ENCODE data around the gene HDAC4. TPM values are rescaled to one million over a fixed set of nuclear protein-coding genes. Genes with fewer than 3 reads are reported as not detected.

Gene HDAC4
- total RNA-seq, 1 experiment from 2014 or later: 40.1 TPM

DNA sequence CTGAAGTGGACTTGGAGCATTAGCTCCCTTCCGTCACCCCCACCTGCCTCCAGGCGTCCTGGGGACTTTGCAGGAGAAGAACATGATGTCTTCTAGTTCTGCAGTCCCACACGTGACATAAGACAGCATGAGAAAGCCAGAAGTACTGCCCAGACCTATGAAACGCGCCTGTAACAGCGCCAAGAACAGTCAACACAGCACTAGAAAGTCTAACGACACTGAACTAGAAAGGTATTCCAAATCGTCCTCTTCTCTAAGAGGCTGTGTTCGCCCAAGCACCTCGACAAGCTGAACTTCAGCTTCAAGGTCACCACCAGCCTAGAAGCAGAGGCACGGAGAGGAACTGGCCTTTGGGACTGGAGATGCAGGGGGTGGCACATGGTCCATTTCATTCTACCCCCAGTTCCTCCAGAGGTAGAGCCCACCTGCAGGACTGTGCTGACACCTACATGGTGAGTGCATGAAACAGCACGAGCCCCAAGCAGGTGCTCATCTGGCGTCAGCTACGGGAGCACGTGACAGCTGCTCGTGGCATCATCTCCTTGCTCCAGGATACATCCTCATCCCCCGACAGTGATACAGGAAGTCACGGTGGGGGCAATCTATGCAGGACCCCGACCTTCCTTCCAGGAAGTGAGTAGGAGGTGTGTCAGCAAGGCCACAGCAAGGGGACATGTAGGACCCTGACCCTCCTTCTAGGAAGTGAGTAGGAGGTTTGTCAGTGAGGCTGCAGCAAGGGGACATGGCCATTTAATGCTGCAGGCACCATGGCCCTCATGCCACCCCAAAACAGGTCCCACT, 3.7 kb downstream of the HDAC4 start:
- CTCF ChIA-PET: no interaction called here
- H3K9me3 ChIP-seq (ENCODE audit: control insufficient read depth, insufficient read depth, low read depth, low read length): no peaks in the 10 kb centered on the region
- DNase-seq (ENCODE audit: low read depth, low spot score): no peak
- POLR2A ChIA-PET: no interaction called here
- TF ChIP-seq TCF7L2 (IDR thresholded peaks at IDR 0.05; ENCODE audit: low read depth, low read length): no peak
- TF ChIP-seq, protein P1, sequence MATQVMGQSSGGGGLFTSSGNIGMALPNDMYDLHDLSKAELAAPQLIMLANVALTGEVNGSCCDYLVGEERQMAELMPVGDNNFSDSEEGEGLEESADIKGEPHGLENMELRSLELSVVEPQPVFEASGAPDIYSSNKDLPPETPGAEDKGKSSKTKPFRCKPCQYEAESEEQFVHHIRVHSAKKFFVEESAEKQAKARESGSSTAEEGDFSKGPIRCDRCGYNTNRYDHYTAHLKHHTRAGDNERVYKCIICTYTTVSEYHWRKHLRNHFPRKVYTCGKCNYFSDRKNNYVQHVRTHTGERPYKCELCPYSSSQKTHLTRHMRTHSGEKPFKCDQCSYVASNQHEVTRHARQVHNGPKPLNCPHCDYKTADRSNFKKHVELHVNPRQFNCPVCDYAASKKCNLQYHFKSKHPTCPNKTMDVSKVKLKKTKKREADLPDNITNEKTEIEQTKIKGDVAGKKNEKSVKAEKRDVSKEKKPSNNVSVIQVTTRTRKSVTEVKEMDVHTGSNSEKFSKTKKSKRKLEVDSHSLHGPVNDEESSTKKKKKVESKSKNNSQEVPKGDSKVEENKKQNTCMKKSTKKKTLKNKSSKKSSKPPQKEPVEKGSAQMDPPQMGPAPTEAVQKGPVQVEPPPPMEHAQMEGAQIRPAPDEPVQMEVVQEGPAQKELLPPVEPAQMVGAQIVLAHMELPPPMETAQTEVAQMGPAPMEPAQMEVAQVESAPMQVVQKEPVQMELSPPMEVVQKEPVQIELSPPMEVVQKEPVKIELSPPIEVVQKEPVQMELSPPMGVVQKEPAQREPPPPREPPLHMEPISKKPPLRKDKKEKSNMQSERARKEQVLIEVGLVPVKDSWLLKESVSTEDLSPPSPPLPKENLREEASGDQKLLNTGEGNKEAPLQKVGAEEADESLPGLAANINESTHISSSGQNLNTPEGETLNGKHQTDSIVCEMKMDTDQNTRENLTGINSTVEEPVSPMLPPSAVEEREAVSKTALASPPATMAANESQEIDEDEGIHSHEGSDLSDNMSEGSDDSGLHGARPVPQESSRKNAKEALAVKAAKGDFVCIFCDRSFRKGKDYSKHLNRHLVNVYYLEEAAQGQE (IDR thresholded peaks at IDR 0.05; ENCODE audit: insufficient read depth in 1 of 2, low read depth in 2 of 2, low read length in 1 of 2): no peak
- TF ChIP-seq, protein P2, sequence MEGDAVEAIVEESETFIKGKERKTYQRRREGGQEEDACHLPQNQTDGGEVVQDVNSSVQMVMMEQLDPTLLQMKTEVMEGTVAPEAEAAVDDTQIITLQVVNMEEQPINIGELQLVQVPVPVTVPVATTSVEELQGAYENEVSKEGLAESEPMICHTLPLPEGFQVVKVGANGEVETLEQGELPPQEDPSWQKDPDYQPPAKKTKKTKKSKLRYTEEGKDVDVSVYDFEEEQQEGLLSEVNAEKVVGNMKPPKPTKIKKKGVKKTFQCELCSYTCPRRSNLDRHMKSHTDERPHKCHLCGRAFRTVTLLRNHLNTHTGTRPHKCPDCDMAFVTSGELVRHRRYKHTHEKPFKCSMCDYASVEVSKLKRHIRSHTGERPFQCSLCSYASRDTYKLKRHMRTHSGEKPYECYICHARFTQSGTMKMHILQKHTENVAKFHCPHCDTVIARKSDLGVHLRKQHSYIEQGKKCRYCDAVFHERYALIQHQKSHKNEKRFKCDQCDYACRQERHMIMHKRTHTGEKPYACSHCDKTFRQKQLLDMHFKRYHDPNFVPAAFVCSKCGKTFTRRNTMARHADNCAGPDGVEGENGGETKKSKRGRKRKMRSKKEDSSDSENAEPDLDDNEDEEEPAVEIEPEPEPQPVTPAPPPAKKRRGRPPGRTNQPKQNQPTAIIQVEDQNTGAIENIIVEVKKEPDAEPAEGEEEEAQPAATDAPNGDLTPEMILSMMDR (IDR thresholded peaks at IDR 0.05): no peak
- TF ChIP-seq POLR2AphosphoS5 (IDR thresholded peaks at IDR 0.05; ENCODE audit: low read depth, low read length): no peak
- no peak for TF ChIP-seq SIN3A (IDR thresholded peaks at IDR 0.05; ENCODE audit: borderline replicate concordance, insufficient read depth, low read depth, low read length)
- intact Hi-C loops (cut with micrococcal nuclease; ENCODE audit: unreplicated experiment): no loop called here
- no peaks in the 10 kb centered on the region; the same call in none of the 2 replicates for H3K36me3 ChIP-seq (ENCODE audit: control insufficient read depth, insufficient read depth, low read length)
- no peak overlapping the region for H3K27ac ChIP-seq (ENCODE audit: low read length)
- H3K27me3 ChIP-seq (ENCODE audit: control insufficient read depth, insufficient read depth, low read length): no peaks in the 10 kb centered on the region
- H3K4me3 ChIP-seq (ENCODE audit: low read depth in 2 of 2, low read length in 2 of 2): no peak overlapping the region
- in situ Hi-C loops (cut with HindIII; ENCODE audit: low pct_unique_long_range_greater_than_20kb, low sequenced_read_pairs): no loop called here
- BruUV-seq (replicated peaks): no TSS peak
- H3K4me1 ChIP-seq (ENCODE audit: control insufficient read depth, insufficient read depth, low read length): peaks cover 14% of the 10 kb centered on the region
- no peak for ATAC-seq

DNA sequence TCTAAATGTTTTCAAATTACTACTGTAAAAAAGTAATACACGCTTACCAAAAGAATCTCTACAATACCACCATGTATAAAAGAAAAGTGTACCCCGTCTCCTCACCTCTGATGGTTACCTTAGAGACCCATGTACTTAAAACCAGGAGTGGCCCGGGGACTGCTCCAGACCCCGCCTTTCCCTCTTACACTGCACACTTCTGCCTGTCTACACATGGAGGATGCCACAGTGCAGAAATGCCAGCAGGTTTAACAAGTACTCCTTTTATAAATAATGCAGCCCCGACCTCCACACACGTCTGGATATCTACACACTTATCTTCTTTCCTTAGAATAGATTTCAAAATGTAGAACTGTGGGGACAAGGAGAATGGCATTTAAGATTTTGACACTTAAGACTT, 5.3 kb downstream of the HDAC4 start:
- no peaks in the 10 kb centered on the region; the same call in none of the 2 replicates for H3K36me3 ChIP-seq (ENCODE audit: control insufficient read depth, insufficient read depth, low read length)
- H3K9me3 ChIP-seq (ENCODE audit: control insufficient read depth, insufficient read depth, low read depth, low read length): no peaks in the 10 kb centered on the region
- no peak for TF ChIP-seq TCF7L2 (IDR thresholded peaks at IDR 0.05; ENCODE audit: low read depth, low read length)
- no peak for TF ChIP-seq SIN3A (IDR thresholded peaks at IDR 0.05; ENCODE audit: borderline replicate concordance, insufficient read depth, low read depth, low read length)
- TF ChIP-seq, protein P1 (IDR thresholded peaks at IDR 0.05; ENCODE audit: insufficient read depth in 1 of 2, low read depth in 2 of 2, low read length in 1 of 2): no peak
- TF ChIP-seq, protein P2 (IDR thresholded peaks at IDR 0.05): no peak
- TF ChIP-seq POLR2AphosphoS5 (IDR thresholded peaks at IDR 0.05; ENCODE audit: low read depth, low read length): no peak
- H3K4me1 ChIP-seq (ENCODE audit: control insufficient read depth, insufficient read depth, low read length): peaks cover 14% of the 10 kb centered on the region
- intact Hi-C loops (cut with micrococcal nuclease; ENCODE audit: unreplicated experiment) (no loop called here), in situ Hi-C loops (cut with HindIII; ENCODE audit: low pct_unique_long_range_greater_than_20kb, low sequenced_read_pairs) (no loop called here)
- no peak for ATAC-seq
- H3K27me3 ChIP-seq (ENCODE audit: control insufficient read depth, insufficient read depth, low read length): no peaks in the 10 kb centered on the region
- H3K4me3 ChIP-seq (ENCODE audit: low read depth in 2 of 2, low read length in 2 of 2): no peak overlapping the region
- no TSS peak for BruUV-seq (replicated peaks)
- CTCF ChIA-PET: no interaction called here
- no peak overlapping the region for H3K27ac ChIP-seq (ENCODE audit: low read length)
- DNase-seq (ENCODE audit: low read depth, low spot score): no peak
- POLR2A ChIA-PET: no interaction called here
